Uterus (tissue), 2 donors: ENCODE measurements around the gene TCF23.

Experiments used
- POLR2A ChIP-seq, 2 donors: fragments of 450-650 bp; IDR thresholded peaks; one replicate each; pipeline ENCODE4 v1.6.1; 2016; ENCODE audit warnings: antibody characterized with exemption in 2 of 2, mild to moderate bottlenecking in 1 of 2, moderate library complexity in 1 of 2
- TF ChIP-seq, protein P1 (sequence below), 4 experiments: fragments of 200-600 bp in 2 of 4; fragments of 450-650 bp in 2 of 4; sonication (generic) in 2 of 4; IDR thresholded peaks; one replicate each; pipeline ENCODE4 v1.5.1; 2016 to 2019; ENCODE audit warnings: antibody characterized with exemption in 4 of 4, mild to moderate bottlenecking in 2 of 4, moderate library complexity in 1 of 4

DNA sequence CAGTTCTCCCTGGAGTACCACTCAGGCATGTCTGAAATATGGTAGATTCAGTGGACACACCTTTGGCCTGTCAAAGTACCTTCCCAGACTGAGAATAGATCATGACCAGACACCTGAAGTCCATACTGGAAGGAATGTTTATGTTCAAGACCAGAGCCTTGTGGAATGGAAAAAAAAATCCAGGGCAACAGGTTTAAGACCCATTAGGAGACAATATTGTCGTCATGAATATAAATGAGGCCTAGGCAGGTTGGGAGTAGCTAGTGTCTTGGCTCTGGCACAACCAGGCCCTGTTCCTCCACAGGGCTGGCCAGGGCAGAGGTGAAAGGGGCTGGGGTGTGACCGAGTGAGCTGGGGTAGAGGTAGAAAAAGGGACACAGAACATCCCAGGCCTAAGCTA, 49.8 kb downstream of the TCF23 start:
- TF ChIP-seq, protein P1, sequence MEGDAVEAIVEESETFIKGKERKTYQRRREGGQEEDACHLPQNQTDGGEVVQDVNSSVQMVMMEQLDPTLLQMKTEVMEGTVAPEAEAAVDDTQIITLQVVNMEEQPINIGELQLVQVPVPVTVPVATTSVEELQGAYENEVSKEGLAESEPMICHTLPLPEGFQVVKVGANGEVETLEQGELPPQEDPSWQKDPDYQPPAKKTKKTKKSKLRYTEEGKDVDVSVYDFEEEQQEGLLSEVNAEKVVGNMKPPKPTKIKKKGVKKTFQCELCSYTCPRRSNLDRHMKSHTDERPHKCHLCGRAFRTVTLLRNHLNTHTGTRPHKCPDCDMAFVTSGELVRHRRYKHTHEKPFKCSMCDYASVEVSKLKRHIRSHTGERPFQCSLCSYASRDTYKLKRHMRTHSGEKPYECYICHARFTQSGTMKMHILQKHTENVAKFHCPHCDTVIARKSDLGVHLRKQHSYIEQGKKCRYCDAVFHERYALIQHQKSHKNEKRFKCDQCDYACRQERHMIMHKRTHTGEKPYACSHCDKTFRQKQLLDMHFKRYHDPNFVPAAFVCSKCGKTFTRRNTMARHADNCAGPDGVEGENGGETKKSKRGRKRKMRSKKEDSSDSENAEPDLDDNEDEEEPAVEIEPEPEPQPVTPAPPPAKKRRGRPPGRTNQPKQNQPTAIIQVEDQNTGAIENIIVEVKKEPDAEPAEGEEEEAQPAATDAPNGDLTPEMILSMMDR (IDR thresholded peaks at IDR 0.05), result no peak
- TF ChIP-seq POLR2A (IDR thresholded peaks at IDR 0.05), result no peak
